H1 (cell line): ENCODE results near the gene ABHD12B. TPM values are rescaled to one million over a fixed set of nuclear protein-coding genes. Genes with fewer than 3 reads are reported as not detected.

ENCODE experiments used
- BRCA1 ChIP-seq: IDR thresholded peaks from 2 replicates; pipeline ENCODE4 v1.6.1; 2012; ENCODE audit warnings: low read depth, low read length, improper control_type of control experiment
- EZH2 ChIP-seq: fragments of 200-600 bp; sonication (generic); IDR thresholded peaks from 2 replicates; pipeline ENCODE4 v1.7.1; 2012; ENCODE audit warnings: low read depth, mild to moderate bottlenecking, moderate library complexity, low read length, inconsistent platforms; ENCODE audit not compliant: severe bottlenecking
- GABPA ChIP-seq: IDR thresholded peaks from 2 replicates; pipeline ENCODE4 v1.6.1; 2011; ENCODE audit warnings: mild to moderate bottlenecking, low read length, moderate library complexity, borderline replicate concordance; ENCODE audit not compliant: insufficient read depth
- TAF1 ChIP-seq: IDR thresholded peaks from 2 replicates; pipeline ENCODE4 v1.6.1; 2011; ENCODE audit warnings: mild to moderate bottlenecking, low read depth, low read length
- TBP ChIP-seq: IDR thresholded peaks from 2 replicates; pipeline ENCODE4 v1.6.1; 2011; ENCODE audit warnings: low read depth, low read length, improper control_type of control experiment
- polyA plus RNA-seq, 7 experiments: library from polyadenylated mRNA; depleted of rRNA in 3 of 7; stranded (reverse) in 5 of 7; unstranded in 2 of 7; fragments of >200 nt in 5 of 7; fragments of 200-250 nt in 2 of 7; gene quantifications; 1 replicate in 5 of 7; 2 replicates in 1 of 7; 4 replicates in 1 of 7; pipeline versions ENCODE4 v1.2.1 to v1.2.3, GENCODE V29; 2011 to 2013; ENCODE audit warnings: missing spikeins in 2 of 7, mixed read lengths in 2 of 7
- total RNA-seq: library from RNA; stranded (reverse); fragmentation: NEBNext Ultra II Directional; extraction: Animal tissue kit (Norgen Biotek cat#: 25700); gene quantifications from 2 replicates; pipeline ENCODE4 v1.2.1, GENCODE V29; 2021

ABHD12B gene
- total and polyA plus RNA-seq, 2 of the 8 experiments (the other 6 are each of a cell fraction or from before 2014, with no cell fraction given), result 4.0 to 102 TPM

GRCh38 chr14:50856660-50857059, 15.2 kb upstream of the ABHD12B start (continued):
- TF ChIP-seq TAF1 (no peak), TBP (no peak), BRCA1 (no peak), EZH2 (no peak), GABPA (no peak)
